Measurements from ENCODE around the gene DTNA.

The DTNA gene

DNA sequence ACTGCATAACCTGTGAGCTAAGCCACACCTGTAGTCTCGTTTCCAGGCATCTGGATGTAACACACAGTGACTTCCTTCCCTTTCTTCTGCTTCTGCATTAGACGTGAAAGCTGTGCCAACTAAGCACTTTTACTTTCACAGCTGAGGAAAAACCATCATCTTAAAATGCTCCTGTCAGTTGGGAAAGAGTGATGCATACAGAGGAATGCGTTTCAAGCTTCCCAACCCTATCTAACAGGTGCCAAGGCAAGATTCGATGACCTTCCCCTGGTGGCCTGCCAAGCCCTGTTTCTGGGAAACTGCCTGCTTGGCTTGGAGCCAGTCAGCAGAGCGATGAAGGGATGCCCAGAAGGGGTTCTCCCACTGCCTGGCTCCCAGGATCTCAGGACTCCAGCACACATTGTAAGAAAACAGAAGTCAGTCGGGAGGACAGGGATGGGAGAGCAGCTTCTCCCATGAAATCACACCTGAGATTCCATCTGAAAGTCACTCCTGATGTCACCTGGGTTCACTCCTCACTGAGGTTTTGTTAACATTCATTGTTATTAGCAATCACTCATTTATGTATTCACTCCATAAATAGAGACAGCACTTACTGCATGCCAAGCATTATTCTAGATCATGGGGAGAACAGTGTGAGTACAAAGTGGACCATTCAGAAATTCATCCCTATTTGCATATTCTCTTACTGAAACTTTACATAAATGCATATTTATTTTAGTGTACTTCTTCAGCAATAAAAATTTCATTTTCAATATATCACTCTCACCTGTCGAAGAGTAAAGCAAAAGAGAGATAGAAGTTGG lies 64.1 kb downstream of the DTNA start:
- DNase-seq, result no peak

DNA sequence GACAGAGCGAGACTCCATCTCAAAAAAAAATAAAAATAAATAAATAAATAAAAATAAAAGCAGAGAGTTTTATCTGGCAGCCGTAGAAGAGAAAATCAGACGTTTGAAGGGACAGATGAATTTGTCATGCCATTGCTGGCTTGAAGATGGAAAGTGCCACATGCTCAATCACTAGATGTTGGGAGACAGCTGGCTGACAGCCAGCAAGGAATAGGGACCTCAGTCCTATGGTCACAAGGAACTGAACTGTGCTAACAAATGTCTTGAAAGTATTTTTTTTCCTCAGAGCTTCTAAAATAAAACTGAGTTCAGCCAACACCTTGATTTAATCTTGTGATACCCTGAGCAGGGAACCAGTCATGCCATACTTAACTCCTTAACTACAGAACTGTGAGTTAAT lies 65.4 kb downstream of the DTNA start:
- DNase-seq, result no peak

GRCh38 chr18:34779112-34779511 lies 69.0 kb downstream of the DTNA start:
- no peak for DNase-seq

DNA sequence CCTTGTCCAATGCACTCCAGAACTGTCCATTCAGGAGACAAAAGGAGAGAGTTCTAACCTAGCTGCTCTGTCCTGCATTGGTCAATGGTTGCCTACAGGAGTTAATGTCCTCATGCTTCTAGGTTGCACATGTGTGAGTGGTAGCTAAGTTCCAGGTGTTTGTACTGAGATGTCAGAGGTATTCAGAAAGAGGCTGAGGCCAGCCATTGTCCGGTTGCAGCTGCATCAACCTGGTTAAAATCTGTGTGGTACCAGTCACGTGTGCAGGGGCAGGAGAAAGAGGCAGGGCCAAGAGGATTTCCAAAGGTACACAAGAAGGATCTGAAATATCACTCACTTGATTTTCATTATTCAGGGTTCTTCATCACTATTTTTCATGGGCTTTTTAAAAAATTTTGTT lies 70.8 kb downstream of the DTNA start:
- no peak for DNase-seq

- no peak for DNase-seq
Observed at GRCh38 chr18:34783501-34783900, 73.4 kb downstream of the DTNA start.

DNA sequence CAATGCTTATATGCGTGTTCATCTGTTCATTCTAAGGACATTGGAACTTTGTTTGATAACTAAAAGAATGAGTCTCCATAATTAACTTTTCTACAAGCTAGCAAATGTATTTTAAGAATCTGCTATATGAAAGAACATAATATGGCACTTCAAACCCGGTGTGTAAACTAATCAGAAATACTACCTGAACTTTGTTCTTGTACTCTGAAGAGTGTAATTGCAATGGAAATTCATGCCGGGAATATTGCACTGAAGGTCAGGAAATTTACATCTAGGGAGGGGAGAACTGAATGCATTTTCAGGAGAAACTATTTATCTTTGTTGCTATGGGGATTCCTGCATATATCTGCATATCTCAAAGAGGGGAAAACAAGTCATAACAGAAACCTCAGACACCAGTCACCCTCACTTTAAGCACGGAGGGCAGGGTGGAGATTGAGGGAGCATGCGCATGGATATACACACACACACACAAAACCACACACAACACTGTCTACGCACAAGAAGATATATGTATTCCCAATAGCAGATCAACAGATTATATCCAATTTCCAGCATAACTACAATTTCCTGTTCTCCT lies 76.2 kb downstream of the DTNA start:
- no peak for DNase-seq

GRCh38 chr18:34787931-34788532 lies 77.9 kb downstream of the DTNA start:
- DNase-seq, result peak; percentile 60

DNA sequence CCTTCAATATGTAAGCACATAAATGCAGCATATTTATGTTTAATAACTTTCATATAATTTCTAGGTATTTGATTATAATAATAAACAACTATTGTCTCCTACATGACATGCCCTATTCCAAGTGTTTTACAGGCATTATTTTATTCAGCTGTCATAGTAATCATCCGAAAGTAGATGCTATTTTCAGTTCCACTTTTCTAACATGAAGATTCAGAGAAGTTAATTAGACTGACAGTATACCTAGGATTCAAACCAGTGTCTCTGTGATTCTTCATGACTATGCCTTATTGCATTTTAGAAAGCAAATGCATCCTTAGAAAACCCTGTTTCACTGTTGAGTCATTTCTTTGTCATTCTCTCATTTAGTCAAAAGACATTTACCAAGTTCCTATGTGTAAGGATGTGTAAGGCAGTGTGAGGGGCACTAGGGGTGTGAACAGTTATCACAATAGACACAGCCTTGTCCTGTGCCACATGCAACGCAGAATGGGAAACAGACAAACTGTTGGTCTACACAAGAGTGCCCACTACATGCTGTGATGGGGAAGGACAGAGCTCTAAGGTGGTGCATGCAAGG lies 79.8 kb downstream of the DTNA start:
- DNase-seq, result no peak

DNA sequence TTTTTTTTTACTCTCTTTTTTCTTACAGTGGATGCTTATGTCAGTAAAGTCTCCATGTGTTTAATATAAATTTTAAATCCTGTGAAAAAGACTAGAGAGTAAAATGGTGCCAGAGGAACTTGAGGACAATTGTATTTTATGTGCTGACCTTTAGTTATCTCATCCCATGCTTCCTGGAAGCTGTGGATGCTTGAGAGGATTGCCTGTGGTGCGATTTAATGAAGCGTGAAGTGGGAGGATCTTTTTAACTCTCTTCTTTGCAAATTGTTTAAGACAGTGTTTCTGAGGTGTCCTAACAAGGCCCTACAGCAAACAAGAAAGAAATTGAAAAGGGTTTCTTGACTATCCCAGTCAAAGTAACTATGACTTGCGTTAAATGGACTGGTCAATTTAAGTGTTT lies 84.2 kb downstream of the DTNA start:
- DNase-seq, result no peak

GRCh38 chr18:34795070-34795732 lies 85.1 kb downstream of the DTNA start:
- DNase-seq, result no peak

- no peak for DNase-seq
Observed at GRCh38 chr18:34796035-34796657, 86.0 kb downstream of the DTNA start.

- DNase-seq, result no peak
Observed at GRCh38 chr18:34799291-34799690, 89.2 kb downstream of the DTNA start.

DNA sequence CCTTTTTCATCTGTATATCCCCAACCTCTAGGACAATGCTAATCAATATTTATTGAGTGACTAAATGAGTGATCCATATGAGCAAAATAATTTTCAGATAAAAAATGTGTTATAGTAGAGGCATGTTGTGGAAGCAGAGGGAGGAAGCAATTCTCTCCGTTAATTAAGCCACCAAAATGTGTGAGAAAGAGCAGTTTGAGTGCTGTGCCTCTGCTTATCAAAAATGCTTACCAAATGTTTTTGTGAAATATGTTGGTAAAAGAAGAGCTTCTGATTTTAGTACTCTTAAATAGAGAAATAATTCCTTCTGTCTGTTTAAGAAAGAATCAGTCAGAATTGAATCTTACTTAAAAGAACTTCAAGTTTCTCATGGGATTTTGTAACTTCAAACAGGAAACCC lies 90.3 kb downstream of the DTNA start:
- no peak for DNase-seq

DNA sequence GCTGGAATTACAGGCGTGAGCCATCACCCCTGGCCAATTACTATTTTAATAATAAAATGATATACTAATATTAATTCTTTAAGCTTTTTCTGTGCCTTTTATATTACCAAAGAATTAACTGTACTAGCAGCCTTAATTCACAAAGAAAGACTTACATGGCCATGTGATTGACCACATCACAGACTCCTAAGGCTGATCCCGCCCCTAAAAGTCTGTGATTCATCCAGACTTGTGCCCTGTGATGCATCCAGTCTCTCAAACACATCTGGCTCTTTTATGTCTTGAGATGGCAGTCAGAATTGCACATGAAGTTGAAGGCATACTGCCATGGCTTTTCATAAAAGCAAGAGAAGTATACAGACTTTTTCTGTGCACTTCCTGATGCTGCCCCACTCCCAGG lies 91.7 kb downstream of the DTNA start:
- DNase-seq, result no peak

DNA sequence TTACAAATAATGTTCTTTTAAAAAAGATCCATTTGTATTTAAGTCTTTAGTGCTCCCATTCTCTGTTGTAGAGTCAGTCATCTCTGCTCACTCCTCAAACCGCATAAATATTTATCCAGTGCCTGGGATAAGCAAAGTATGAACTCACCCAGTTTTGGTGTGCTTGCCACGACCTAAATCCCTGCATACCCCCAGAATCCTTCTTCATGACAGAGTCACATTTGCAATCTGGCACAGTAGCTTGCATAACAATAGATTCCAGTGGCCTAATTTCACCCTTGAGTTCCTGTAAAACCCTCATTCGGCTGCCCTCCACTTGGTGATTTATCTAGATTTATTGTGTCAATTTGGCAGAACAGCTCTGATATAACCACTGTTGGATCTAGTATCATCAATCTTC lies 92.9 kb downstream of the DTNA start:
- no peak for DNase-seq

DNA sequence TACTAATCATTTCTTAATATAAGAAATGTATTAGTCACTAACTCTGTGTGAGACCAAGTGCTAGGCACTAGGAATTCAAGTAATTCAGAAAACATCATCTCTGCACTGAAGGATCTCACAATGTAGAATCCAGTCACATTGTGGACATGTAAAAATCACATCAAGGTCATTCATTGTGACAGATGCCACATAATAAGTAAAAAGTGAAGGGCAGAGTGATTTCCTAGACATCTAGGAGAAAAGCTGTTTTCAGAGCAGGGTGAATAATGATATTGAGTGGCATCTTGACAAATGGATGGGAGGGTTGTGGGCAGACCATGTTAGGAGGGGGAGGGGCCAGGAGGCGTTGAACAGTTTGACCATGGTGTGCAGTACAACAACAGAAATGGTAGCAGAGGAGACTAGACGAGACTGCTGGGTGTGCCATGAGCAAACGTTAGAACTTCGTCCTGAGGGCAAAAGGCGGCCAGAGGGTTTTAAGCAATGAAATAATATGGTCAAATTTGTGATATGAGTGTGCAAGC lies 93.8 kb downstream of the DTNA start:
- no peak for DNase-seq

DNA sequence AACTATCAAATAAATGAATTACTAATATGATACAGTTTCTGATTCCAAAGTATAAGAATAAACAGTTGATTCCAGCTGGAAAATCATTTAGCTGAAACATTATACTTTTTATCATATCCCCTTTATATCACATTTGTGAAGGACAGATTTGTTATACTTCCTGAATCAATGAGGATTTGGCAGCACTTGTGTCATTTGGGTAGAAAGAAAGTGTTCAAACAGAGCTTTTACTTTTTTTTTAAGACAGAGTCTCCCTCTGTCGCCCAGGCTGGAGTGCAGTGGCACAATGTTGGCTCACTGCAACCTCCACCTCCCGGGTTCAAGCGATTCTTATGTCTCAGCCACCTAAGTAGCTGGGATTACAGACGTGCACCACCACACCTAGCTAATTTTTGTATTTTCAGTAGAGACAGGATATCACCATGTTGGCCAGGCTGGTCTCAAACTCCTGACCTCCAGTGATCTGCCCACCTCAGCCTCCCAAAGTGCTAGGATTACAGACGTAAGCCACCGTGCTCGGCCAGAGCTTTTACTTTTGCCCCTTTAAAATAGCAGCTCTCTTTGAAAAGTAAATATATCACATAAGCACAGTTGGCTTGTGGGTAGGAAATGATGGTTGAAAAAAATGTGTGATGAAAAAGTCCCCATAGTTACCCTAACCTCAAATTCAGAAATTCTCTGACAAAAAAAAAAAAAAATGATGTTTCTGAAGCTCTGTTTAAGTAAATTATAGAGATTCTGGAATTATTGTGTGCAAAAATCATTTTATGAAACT lies 95.2 kb downstream of the DTNA start:
- DNase-seq, result no peak

DNA sequence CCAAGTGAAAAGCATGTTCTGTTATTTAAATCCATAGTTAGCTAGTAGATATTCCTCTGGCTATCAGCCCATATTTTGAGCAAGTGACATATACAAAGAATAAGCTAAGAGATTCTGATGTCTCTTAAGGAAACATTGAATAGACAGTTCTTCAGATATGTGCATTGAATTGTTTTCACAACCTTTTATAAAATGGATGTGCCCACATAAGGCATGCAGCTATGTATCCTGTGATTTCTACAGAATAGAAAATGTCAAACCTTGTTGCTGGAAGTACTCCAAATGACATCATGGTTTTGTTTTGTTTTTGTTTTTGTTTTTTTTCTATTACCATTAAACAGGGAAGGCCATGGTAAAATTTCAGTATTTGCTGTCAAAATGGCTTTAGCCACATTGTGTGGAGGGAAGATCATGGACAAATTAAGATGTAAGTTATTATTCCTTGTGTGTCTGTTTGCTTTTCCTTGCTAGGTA lies 95.8 kb downstream of the DTNA start:
- DNase-seq, result no peak

DNA sequence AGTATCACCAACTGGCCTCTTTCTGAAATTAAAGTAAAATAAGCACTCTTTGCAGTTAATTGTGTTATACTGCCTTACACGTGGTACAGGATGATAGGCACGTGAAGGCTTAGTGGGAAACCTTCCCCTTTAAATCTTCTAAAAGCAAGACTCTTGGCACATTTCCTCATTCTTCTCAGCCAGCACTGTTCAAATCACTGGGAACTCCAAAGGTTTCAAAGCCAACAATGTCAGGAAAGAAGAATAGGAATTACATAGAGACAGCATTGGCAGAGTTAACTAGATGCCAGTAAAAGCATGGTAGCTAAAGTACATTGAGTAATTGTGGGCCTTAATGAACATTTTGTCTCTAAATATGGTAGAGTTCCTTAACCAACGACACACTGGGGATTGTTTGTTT lies 96.4 kb downstream of the DTNA start:
- no peak for DNase-seq

DNA sequence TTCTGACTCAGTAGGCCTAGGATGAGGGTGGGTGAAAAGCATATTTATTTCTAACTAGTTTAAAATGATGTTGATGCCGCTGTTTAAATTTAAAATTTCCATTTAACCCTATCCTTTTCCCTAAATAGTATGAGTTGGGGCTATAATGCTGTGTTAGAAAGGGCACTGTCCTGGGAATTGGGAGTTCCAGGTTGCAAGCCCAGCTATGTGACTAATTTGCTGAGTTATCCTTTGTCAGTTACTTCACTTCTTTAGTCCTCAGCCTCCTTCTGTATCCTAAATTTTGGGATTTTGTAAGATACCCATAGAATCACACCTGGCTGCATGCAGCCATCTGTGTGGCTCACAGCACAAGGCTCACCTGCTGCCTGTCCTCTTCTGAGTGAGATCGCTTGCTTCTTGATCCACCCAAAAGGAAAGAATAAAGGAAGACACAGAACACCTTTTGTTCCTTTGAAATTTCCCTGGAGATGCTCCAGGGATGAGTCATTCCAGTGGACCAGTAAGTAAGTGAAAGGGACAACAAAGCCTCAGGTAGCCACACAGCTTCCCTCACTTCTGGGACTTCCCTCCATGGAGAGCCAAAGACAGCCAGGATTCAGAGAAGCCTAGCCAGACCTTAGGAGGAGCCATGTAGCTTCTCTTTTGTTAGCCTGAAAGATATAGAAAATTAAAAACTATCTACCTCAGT lies 97.2 kb downstream of the DTNA start:
- no peak for DNase-seq

DNA sequence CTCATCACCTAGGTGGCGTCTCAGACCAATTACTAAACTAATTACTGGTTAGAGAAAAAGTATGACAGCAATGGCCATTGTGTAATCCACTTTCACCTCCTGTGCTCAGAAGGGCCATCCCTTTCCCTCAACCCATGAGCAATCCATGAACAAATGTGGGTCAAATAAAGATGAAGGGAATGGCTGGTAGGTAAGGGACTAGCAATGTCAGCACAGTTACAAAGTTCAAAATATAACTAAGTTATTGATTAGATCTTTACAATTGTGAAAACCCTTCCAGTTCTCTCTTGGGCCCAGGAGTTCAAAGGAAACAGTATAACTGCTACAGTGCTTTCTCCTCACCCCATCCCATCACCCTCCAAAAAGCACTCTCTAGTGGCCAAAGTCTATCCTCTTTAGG lies 98.3 kb downstream of the DTNA start:
- no peak for DNase-seq

All from CD4-positive, alpha-beta T cell treated with Interleukin-4 for 4 hours (primary cell).